Measurements from ENCODE around the gene RAB3GAP1.

The RAB3GAP1 gene

DNA sequence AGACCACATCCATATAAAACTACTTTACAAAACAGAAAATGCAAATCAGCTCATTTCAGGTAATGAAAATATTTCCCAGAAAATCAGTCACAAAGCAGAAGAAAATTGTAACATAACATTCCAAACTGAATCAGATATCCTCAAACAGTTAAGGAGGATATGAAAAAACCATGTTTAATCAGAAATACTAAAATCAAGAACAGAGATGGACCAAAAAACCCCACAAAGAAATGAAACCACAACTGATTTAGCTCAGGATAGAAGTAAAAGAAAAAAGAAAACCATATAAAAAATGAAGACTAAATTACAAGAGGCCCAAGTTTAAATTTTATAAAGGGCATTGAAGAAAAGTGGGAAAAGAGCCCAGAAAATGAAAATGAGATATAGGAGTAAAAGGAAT is 102.9 kb downstream of the RAB3GAP1 start:
- TF ChIP-seq, protein P1, sequence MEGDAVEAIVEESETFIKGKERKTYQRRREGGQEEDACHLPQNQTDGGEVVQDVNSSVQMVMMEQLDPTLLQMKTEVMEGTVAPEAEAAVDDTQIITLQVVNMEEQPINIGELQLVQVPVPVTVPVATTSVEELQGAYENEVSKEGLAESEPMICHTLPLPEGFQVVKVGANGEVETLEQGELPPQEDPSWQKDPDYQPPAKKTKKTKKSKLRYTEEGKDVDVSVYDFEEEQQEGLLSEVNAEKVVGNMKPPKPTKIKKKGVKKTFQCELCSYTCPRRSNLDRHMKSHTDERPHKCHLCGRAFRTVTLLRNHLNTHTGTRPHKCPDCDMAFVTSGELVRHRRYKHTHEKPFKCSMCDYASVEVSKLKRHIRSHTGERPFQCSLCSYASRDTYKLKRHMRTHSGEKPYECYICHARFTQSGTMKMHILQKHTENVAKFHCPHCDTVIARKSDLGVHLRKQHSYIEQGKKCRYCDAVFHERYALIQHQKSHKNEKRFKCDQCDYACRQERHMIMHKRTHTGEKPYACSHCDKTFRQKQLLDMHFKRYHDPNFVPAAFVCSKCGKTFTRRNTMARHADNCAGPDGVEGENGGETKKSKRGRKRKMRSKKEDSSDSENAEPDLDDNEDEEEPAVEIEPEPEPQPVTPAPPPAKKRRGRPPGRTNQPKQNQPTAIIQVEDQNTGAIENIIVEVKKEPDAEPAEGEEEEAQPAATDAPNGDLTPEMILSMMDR (IDR thresholded peaks at IDR 0.05; ENCODE audit: low read depth, low read length), result no peak
- no peak for TF ChIP-seq MYC (IDR thresholded peaks at IDR 0.05; ENCODE audit: low read depth, low read length)
- TF ChIP-seq POLR2A (IDR thresholded peaks at IDR 0.05; ENCODE audit: extremely low read depth, insufficient read length), result no peak
- TF ChIP-seq, protein P2, sequence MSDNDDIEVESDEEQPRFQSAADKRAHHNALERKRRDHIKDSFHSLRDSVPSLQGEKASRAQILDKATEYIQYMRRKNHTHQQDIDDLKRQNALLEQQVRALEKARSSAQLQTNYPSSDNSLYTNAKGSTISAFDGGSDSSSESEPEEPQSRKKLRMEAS (IDR thresholded peaks at IDR 0.05; ENCODE audit: low read depth, low read length), result no peak
- no peak for DNase-seq (ENCODE audit: low read depth)
- H3K4me3 ChIP-seq (ENCODE audit: low read depth, low read length), result no peak overlapping the region

DNA sequence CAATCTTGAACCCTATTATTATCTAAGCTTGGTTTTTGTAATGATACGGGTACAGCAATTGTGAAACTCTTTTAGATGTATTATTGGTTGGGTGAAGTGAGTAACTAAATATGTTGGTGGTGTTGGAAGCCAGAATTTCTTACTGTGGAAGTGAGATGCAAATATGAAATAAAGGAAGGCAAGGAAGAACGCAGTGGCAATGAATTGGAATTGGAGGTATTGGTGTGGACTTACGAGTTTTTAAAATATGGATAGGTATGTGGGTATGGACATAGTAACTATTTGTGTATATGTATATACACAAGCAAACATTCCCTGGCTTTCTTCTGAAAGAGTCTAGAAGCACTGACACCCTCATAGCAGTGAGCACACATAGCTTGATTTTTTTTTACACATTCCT is 105.8 kb downstream of the RAB3GAP1 start:
- H3K4me3 ChIP-seq (ENCODE audit: low read depth, low read length), result no peak overlapping the region
- TF ChIP-seq MYC (IDR thresholded peaks at IDR 0.05; ENCODE audit: low read depth, low read length) (no peak), POLR2A (IDR thresholded peaks at IDR 0.05; ENCODE audit: extremely low read depth, insufficient read length) (no peak)
- TF ChIP-seq, protein P1 (IDR thresholded peaks at IDR 0.05; ENCODE audit: low read depth, low read length), result no peak
- TF ChIP-seq, protein P2 (IDR thresholded peaks at IDR 0.05; ENCODE audit: low read depth, low read length), result no peak
- no peak for DNase-seq (ENCODE audit: low read depth)

DNA sequence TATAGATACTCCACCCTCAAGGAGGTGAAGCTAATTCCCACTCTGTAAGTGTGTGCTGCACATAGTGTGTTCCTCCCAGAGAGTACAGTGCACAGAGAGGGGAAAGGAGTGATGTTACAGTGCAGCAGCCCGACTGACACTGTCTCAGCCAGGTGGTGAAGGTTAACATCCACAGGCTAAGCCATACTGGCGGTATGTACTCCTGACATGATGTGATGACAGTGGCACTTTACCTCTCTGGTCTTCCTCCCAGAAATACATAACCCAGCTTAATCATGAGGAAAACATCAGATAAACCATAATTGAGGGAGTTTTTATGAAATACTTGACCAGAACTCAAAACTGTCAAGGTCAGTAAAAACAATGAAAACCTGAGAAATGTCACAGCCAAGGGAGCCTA is 107.1 kb downstream of the RAB3GAP1 start:
- no peak overlapping the region for H3K4me3 ChIP-seq (ENCODE audit: low read depth, low read length)
- DNase-seq (ENCODE audit: low read depth), result no peak
- TF ChIP-seq POLR2A (IDR thresholded peaks at IDR 0.05; ENCODE audit: extremely low read depth, insufficient read length) (no peak), MYC (IDR thresholded peaks at IDR 0.05; ENCODE audit: low read depth, low read length) (no peak)
- TF ChIP-seq, protein P1 (IDR thresholded peaks at IDR 0.05; ENCODE audit: low read depth, low read length), result no peak
- TF ChIP-seq, protein P2 (IDR thresholded peaks at IDR 0.05; ENCODE audit: low read depth, low read length), result no peak

DNA sequence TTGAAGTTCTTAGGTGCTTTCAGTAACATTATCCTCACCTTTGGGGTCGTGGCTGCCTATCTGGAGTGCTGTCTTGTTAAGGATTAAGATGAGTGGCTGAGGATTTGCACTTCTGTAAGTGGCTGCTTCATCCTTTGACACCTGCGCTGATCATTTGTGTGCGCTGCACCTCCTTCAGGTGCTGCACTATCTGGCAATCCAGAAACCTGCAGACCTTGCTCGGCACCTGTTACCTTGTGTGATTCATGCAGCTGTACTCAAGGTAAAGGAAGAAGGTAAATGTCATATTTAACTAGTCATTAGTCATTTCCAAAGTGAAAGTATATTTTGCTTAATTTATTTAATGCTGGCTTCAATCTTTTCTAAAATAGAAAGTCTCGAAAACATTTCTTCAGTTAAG is 110.3 kb downstream of the RAB3GAP1 start:
- TF ChIP-seq POLR2A (IDR thresholded peaks at IDR 0.05; ENCODE audit: extremely low read depth, insufficient read length), result no peak
- TF ChIP-seq, protein P1 (IDR thresholded peaks at IDR 0.05; ENCODE audit: low read depth, low read length), result no peak
- no peak for TF ChIP-seq MYC (IDR thresholded peaks at IDR 0.05; ENCODE audit: low read depth, low read length)
- TF ChIP-seq, protein P2 (IDR thresholded peaks at IDR 0.05; ENCODE audit: low read depth, low read length), result no peak
- no peak for DNase-seq (ENCODE audit: low read depth)
- H3K4me3 ChIP-seq (ENCODE audit: low read depth, low read length), result no peak overlapping the region

DNA sequence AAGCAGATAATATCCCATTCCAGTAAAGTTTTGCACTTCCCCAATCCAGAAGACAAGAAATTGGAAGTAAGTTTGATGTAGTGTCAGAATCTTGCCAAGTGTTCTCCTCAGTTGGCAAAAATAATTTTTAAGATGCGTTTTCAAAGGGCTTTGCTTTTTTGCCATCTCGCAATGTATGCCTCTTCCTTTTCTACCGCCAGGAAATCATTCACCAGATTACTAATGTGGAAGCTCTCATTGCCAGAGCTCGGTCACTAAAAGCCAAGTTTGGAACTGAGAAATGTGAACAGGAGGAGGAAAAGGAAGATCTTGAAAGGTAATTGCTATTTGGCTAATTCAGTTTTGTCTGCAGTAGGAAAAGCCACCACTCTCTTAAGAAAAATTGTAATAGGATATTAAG is 110.7 kb downstream of the RAB3GAP1 start:
- no peak overlapping the region for H3K4me3 ChIP-seq (ENCODE audit: low read depth, low read length)
- DNase-seq (ENCODE audit: low read depth), result no peak

More for the DNA sequence above, 110.7 kb downstream of the RAB3GAP1 start:
- TF ChIP-seq, protein P1 (IDR thresholded peaks at IDR 0.05; ENCODE audit: low read depth, low read length), result no peak
- TF ChIP-seq POLR2A (IDR thresholded peaks at IDR 0.05; ENCODE audit: extremely low read depth, insufficient read length), result no peak

All from NB4 (cell line).